NCI-H2107 treated with DMSO at 0.1 percent for 48 hours (cell line): ENCODE measurements around the gene IFNGR2.

Experiments
- DNase-seq: peaks from one replicate; lab custom pipeline; 2025; ENCODE audit not compliant: unreplicated experiment; lab: John Stamatoyannopoulos, UW

Gene IFNGR2

GRCh38 chr21:33480481-33481103 is 77.4 kb downstream of the IFNGR2 start:
- no peak for DNase-seq

GRCh38 chr21:33481314-33481943 is 78.2 kb downstream of the IFNGR2 start:
- no peak for DNase-seq
